CD8-positive, alpha-beta memory T cell (primary cell): ENCODE results near the gene NMNAT3. TPM values are rescaled to one million over a fixed set of nuclear protein-coding genes. Genes with fewer than 3 reads are reported as not detected.
A peak's percentile ranks its signal among the peaks of the same experiment; 100 is the strongest.

ENCODE experiments used
- CTCF ChIA-PET: fragments of 350-600 bp; sonication (Branson Sonifier 250); formaldehyde crosslinking; loops from one replicate; lab custom pipeline; 2021; ENCODE audit warnings: antibody characterized with exemption; lab: Charles Lee
- POLR2A ChIA-PET: fragments of 350-600 bp; sonication (Branson Sonifier 250); formaldehyde crosslinking; loops from one replicate; lab custom pipeline; 2021; ENCODE audit warnings: antibody characterized with exemption; lab: Charles Lee
- DNase-seq, 5 donors: peaks; one replicate each; pipeline versions ENCODE4 v3.0.0 to v3.0.0-alpha.2; 2020 to 2022; ENCODE audit warnings: mixed read lengths in 1 of 5
- H3K27ac ChIP-seq: one replicate; pipeline ENCODE4 v1.7.0; 2013; ENCODE audit warnings: low read depth, mild to moderate bottlenecking, low read length, moderate library complexity
- H3K27me3 ChIP-seq: 2 replicates; pipeline ENCODE4 v1.7.0; 2013; ENCODE audit warnings: low read length, mild to moderate bottlenecking; ENCODE audit not compliant: insufficient read depth, poor library complexity, severe bottlenecking
- H3K36me3 ChIP-seq: 2 replicates; pipeline ENCODE4 v1.7.0; 2013; ENCODE audit warnings: mild to moderate bottlenecking, low read length, moderate library complexity; ENCODE audit not compliant: insufficient read depth
- H3K4me1 ChIP-seq: 2 replicates; pipeline ENCODE4 v1.7.0; 2013; ENCODE audit warnings: mild to moderate bottlenecking, low read length, moderate library complexity; ENCODE audit not compliant: insufficient read depth
- H3K4me3 ChIP-seq: 2 replicates; pipeline ENCODE4 v1.7.0; 2013; ENCODE audit warnings: mild to moderate bottlenecking, low read length
- H3K9me3 ChIP-seq: 2 replicates; pipeline ENCODE4 v1.7.0; 2013; ENCODE audit warnings: mild to moderate bottlenecking, low read length
- H3K27ac Mint-ChIP-seq, 8 donors: one replicate each; pipeline ENCODE4 v1.8.0; 2020 to 2021; ENCODE audit warnings: mixed read lengths in 8 of 8, mild to moderate bottlenecking in 6 of 8, inconsistent platforms in 3 of 8, moderate library complexity in 3 of 8
- H3K27me3 Mint-ChIP-seq, 2 donors: one replicate each; pipeline ENCODE4 v1.8.0; 2020 to 2021; ENCODE audit warnings: mixed read lengths in 2 of 2, mild to moderate bottlenecking in 1 of 2, moderate library complexity in 1 of 2
- H3K36me3 Mint-ChIP-seq, 3 donors: one replicate each; pipeline ENCODE4 v1.8.0; 2020 to 2021; ENCODE audit warnings: mixed read lengths in 3 of 3, inconsistent platforms in 1 of 3, mild to moderate bottlenecking in 1 of 3
- H3K4me1 Mint-ChIP-seq, 3 donors: one replicate each; pipeline ENCODE4 v1.8.0; 2020 to 2021; ENCODE audit warnings: mixed read lengths in 3 of 3, inconsistent platforms in 1 of 3, mild to moderate bottlenecking in 1 of 3
- H3K4me3 Mint-ChIP-seq, 7 donors: one replicate each; pipeline ENCODE4 v1.8.0; 2020 to 2021; ENCODE audit warnings: mixed read lengths in 7 of 7, mild to moderate bottlenecking in 6 of 7, moderate library complexity in 4 of 7, inconsistent platforms in 2 of 7
- H3K9me3 Mint-ChIP-seq, 5 donors: one replicate each; pipeline ENCODE4 v1.8.0; 2020 to 2022; ENCODE audit warnings: mixed read lengths in 5 of 5, mild to moderate bottlenecking in 3 of 5, moderate library complexity in 2 of 5, inconsistent platforms in 1 of 5
- polyA plus RNA-seq: library from polyadenylated mRNA; unstranded; fragments of 300-500 nt; fragmentation: Illumina TruSeq; gene quantifications from one replicate; pipeline ENCODE4 v1.2.3, GENCODE V29; 2021
- total RNA-seq, 2 experiments: library from RNA; stranded (reverse); gene quantifications; one replicate each; pipeline ENCODE4 v1.2.3, GENCODE V29; 2021

The NMNAT3 gene
- total and polyA plus RNA-seq, 3 experiments from 2014 or later: 1.9 to 2.6 (median 2.1) TPM

DNA sequence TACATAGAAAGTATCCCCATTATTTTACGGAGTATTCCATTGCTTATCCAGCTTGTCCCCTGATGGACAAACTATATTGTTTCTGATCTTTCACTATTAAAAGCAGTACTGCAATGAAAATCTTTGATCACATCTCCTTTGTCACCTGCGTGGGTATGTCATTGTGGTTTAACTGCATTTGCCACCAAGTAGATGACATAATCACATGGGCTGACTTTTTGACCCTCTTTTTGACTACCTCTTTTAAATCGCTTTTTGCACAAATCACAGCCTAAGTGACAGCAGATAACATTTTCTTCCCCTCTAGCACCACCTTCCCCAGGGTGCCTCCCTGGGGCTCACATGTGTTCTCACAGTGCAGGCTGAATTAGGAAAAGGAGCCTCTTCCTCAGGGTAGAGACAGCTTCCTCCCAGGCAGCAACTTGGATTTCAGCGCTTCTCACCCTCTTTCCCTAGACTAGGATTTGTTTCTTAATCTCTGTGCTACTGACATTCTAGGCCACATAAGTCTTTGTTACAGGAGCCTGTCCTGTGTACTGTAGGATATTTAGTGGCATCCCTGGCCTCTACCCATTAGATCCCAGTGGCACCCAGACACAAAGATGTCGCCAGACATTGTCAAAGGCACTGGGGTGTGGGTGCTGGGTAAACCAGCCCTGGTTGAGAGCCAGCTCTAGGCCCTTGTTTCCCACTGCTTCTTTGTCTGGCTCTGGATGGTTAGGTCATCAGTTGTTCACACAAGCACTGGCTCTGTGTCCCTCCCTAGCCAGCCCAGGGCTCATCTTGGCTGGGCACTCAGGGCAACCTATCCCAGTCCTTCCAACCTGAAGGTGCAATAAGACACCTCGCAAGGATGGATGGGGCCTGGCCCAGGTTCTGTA, 136.9 kb downstream of the NMNAT3 start:
- DNase-seq: no peak
- POLR2A ChIA-PET: no interaction called here
- Mint-ChIP-seq H3K4me3 (peak overlapping the region in 1 of 7 donors; percentile 13), H3K27me3 (peaks cover 20 to 55% of the 10 kb centered on the region in 2 donors), H3K36me3 (no peaks in the 10 kb centered on the region), H3K27ac (no peak overlapping the region), H3K9me3 (no peaks in the 10 kb centered on the region), H3K4me1 (peaks cover 4 to 15% (median 4%) of the 10 kb centered on the region in 3 donors)
- CTCF ChIA-PET: no interaction called here
- H3K27me3 ChIP-seq: no peaks in the 10 kb centered on the region
- H3K9me3 ChIP-seq: no peaks in the 10 kb centered on the region
- H3K27ac ChIP-seq: no peak overlapping the region
- no peaks in the 10 kb centered on the region for H3K36me3 ChIP-seq
- no peaks in the 10 kb centered on the region for H3K4me1 ChIP-seq
- H3K4me3 ChIP-seq: no peak overlapping the region

DNA sequence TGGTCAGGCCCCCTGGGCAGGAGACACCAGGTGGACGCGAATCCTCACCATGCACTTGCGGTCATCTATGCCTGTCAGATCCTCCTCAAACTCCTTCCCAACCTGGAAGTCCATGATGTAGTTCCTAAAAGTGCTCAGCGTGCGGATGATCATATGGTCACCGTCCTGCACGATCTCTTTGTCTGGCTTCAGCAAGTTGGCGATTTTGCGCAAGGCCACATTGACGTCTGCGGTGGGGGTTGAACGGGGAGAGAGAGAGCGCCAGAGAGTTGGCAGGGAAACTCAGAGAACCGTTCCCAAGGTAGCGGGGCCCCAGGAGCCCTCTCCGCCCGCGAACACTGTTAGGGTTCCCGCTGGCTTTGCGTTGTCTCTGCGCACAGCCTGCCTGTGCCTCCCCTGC, 139.0 kb downstream of the NMNAT3 start:
- ChIA-PET POLR2A (no interaction called here), CTCF (no interaction called here)
- Histone ChIP-seq H3K4me3 (no peak overlapping the region), H3K27me3 (no peaks in the 10 kb centered on the region), H3K27ac (no peak overlapping the region), H3K4me1 (no peaks in the 10 kb centered on the region), H3K9me3 (no peaks in the 10 kb centered on the region), H3K36me3 (no peaks in the 10 kb centered on the region)
- peak overlapping the region in 2 of 7 donors; percentile 6 to 9 for H3K4me3 Mint-ChIP-seq
- no peaks in the 10 kb centered on the region for H3K9me3 Mint-ChIP-seq
- H3K4me1 Mint-ChIP-seq: peaks cover 4 to 15% (median 4%) of the 10 kb centered on the region in 3 donors
- H3K27ac Mint-ChIP-seq: no peak overlapping the region
- no peaks in the 10 kb centered on the region for H3K36me3 Mint-ChIP-seq
- H3K27me3 Mint-ChIP-seq: peaks cover 20 to 59% of the 10 kb centered on the region in 2 donors
- DNase-seq: no peak

DNA sequence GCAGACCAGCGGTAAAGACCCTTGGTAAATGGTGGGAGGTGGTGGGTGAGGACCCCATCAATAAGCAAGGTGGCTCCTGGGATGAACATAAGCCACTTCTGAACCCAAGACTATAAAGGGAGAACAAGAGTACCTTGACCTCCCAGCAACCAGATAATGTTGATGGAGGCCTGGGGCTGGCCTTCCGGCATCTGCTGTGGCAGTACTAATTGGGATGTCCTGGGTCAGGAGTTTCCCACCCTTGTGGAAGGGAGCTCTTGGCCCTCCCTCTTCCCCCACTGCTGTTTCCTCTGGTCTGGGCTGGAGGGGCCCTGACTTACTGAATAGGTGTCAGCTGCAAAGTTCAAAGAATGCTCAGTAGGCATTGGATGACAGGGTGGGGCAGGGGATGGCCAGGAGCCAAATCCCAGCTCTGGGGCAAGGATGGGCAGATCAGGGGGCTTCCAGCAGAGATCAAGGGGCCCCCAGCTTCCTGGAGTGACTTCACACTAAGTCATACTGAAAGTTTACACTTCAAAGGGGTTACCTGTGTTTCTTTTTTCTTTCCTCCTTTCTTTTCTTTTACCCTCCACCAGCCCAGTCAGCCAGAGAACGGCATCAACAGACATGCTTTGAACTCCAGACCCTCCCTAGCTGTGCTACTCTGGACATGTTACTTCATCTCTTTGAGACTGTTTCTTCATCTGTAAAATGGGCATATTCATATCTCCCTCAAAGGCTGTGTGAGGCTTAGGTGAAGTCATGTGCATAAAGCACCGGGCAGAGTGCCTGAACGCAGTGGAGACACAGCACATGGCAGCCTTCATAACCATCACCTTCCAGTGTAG, 139.8 kb downstream of the NMNAT3 start:
- H3K36me3 Mint-ChIP-seq: no peaks in the 10 kb centered on the region
- Histone ChIP-seq H3K27ac (no peak overlapping the region), H3K9me3 (no peaks in the 10 kb centered on the region), H3K4me1 (no peaks in the 10 kb centered on the region), H3K36me3 (no peaks in the 10 kb centered on the region), H3K4me3 (no peak overlapping the region), H3K27me3 (no peaks in the 10 kb centered on the region)
- no peak for DNase-seq
- ChIA-PET POLR2A (no interaction called here), CTCF (no interaction called here)
- H3K27ac Mint-ChIP-seq: no peak overlapping the region
- peaks cover 4 to 15% (median 4%) of the 10 kb centered on the region in 3 donors for H3K4me1 Mint-ChIP-seq
- H3K27me3 Mint-ChIP-seq: peaks cover 20 to 59% of the 10 kb centered on the region in 2 donors
- H3K9me3 Mint-ChIP-seq: no peaks in the 10 kb centered on the region
- no peak overlapping the region for H3K4me3 Mint-ChIP-seq

DNA sequence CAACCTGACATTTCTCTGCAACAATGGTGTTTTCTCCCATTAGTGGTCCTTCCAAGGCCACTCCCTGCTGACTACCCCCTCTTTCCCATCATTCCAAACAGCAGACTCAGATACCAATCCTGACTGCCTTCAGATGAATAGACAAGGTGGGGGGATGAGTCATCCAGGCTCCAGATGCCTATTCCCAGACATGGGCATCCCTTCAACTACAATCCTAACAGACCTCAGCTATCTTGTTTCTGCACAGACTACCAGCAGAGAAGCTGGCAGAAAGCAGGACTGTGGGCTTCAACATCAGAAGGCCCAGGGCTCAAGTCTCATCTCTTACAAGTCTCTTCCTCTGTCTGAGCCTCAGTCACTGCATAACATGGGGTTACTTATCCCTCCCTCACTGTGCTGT, 140.4 kb downstream of the NMNAT3 start:
- H3K36me3 ChIP-seq: no peaks in the 10 kb centered on the region
- DNase-seq: no peak
- no peaks in the 10 kb centered on the region for H3K9me3 Mint-ChIP-seq
- H3K9me3 ChIP-seq: no peaks in the 10 kb centered on the region
- no peak overlapping the region for H3K4me3 ChIP-seq
- no peaks in the 10 kb centered on the region for H3K27me3 ChIP-seq
- no peaks in the 10 kb centered on the region for H3K4me1 ChIP-seq
- ChIA-PET POLR2A (no interaction called here), CTCF (no interaction called here)
- H3K27ac Mint-ChIP-seq: no peak overlapping the region
- no peaks in the 10 kb centered on the region for H3K36me3 Mint-ChIP-seq
- no peak overlapping the region for H3K4me3 Mint-ChIP-seq
- peaks cover 18 to 53% of the 10 kb centered on the region in 2 donors for H3K27me3 Mint-ChIP-seq
- H3K4me1 Mint-ChIP-seq: peaks cover 4 to 15% (median 4%) of the 10 kb centered on the region in 3 donors
- no peak overlapping the region for H3K27ac ChIP-seq

DNA sequence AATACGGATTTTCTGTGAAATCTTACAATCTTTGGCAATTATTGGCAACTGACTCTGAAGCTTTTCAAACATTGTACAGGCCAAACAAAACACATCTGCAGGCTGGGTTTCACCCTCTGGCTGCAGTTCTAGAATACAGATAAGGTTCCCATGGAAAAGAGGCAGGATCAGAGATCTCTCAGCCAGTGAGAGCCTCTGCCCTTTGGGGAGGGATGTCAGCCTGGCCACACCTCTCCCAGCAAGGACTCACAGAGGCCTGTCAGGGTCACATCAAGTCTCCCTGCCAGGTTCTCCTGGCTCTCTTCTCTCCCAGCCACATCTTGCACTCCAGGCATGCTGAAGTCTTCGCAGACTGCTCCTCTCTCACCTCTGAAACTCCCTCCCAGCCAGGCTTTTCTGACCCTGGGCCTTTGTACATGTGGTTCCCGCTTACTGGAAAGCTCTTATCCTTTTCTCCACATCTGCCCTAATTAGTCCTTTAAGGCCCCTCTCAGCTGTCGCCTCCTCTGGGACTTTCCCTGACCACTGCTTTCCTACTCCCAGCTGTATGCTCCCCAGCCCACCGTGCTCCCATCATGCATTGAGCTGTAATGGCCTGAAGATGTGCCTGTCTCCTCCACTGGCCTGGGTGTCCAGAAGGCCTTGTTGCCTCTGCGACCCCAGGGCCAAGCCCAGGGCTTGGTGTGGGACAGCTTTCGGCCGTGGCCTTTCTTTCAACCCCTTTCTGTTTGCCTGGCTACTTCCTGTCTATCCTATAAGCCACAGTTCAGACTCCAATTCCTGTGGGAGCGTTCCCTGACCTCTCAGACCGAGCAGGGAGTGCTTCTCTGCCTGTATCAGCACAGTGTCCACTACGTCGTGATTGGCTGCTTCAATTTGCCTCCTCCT, 142.5 kb downstream of the NMNAT3 start:
- Mint-ChIP-seq H3K27me3 (peaks cover 10 to 34% of the 10 kb centered on the region in 2 donors), H3K27ac (no peak overlapping the region), H3K36me3 (no peaks in the 10 kb centered on the region), H3K4me3 (no peak overlapping the region), H3K4me1 (peaks cover 4 to 9% (median 4%) of the 10 kb centered on the region in 3 donors), H3K9me3 (no peaks in the 10 kb centered on the region)
- ChIA-PET CTCF (no interaction called here), POLR2A (no interaction called here)
- Histone ChIP-seq H3K36me3 (no peaks in the 10 kb centered on the region), H3K4me3 (no peak overlapping the region), H3K27me3 (no peaks in the 10 kb centered on the region), H3K9me3 (no peaks in the 10 kb centered on the region), H3K27ac (no peak overlapping the region), H3K4me1 (no peaks in the 10 kb centered on the region)
- no peak for DNase-seq

DNA sequence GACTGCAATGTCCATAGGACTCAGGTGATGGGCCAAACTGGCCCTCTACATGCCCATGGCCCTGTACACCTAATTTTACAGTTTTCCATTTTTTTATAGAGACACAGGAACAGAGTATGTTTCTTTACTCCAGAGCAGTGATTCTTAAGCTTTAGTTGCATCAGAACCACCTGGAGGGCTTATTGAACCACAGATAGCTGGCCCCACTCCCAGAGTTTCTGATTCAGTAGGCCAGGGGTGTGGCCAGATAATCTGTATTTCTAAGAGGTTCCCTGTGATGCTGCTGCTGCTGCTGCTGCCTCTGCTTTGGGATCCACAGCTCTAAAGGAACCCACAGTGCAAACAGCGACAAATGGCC, 143.3 kb downstream of the NMNAT3 start:
- peaks cover 4 to 6% (median 4%) of the 10 kb centered on the region in 3 donors for H3K4me1 Mint-ChIP-seq
- no peaks in the 10 kb centered on the region for H3K9me3 Mint-ChIP-seq
- H3K27me3 Mint-ChIP-seq: peaks cover 8 to 31% of the 10 kb centered on the region in 2 donors
- no peak overlapping the region for H3K4me3 Mint-ChIP-seq
- DNase-seq: no peak
- H3K36me3 ChIP-seq: no peaks in the 10 kb centered on the region
- H3K27me3 ChIP-seq: no peaks in the 10 kb centered on the region
- no peaks in the 10 kb centered on the region for H3K9me3 ChIP-seq
- ChIA-PET CTCF (interaction anchor here (1.1 kb wide), 1 partner anchor 10 kb away, joined by 4 read pairs; no protein-coding TSS in a partner anchor), POLR2A (no interaction called here)
- no peak overlapping the region for H3K27ac Mint-ChIP-seq
- no peak overlapping the region for H3K27ac ChIP-seq
- no peak overlapping the region for H3K4me3 ChIP-seq
- H3K4me1 ChIP-seq: no peaks in the 10 kb centered on the region
- H3K36me3 Mint-ChIP-seq: no peaks in the 10 kb centered on the region

DNA sequence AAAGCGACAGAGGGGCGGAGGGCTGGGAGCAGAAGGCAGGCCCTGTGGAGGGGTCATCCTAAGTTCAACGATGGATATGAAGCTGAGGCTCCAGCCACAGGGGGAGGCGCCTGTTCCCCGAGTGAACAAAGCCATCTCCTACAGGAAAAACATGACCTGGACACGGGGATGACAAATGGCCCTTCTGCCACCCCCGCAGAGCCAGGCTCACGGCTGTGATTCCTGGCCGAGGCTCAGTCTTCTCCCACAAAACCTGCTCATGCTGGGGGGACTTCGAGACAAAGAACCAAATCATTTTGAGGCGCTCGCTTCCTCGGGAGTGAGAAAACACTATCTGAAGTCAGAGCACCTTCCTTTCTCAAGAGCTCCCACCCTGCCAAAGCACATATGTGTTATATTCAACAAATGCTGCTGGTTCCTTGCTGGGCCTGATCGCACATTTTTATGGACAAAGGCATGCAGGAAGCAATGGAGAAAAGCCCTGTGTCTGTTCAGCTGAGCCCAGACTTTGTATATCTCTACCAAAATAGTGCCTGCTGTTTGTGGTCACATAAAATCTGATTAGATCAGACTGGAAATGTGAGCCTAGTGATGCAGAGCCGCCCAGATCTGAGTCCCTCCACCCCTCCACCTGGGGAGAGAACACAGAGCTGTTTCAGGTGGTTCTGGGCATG, 143.9 kb downstream of the NMNAT3 start:
- H3K36me3 ChIP-seq: no peaks in the 10 kb centered on the region
- H3K4me1 Mint-ChIP-seq: peaks cover 3 to 5% (median 3%) of the 10 kb centered on the region in 3 donors
- no peaks in the 10 kb centered on the region for H3K27me3 ChIP-seq
- peak overlapping the region in 1 of 8 donors; percentile 54 for H3K27ac Mint-ChIP-seq
- no peak overlapping the region for H3K4me3 ChIP-seq
- no peak for DNase-seq
- no peaks in the 10 kb centered on the region for H3K9me3 ChIP-seq
- peaks cover 8 to 29% of the 10 kb centered on the region in 2 donors for H3K27me3 Mint-ChIP-seq
- H3K4me3 Mint-ChIP-seq: no peak overlapping the region
- H3K36me3 Mint-ChIP-seq: no peaks in the 10 kb centered on the region
- ChIA-PET CTCF (interaction anchor here (1.1 kb wide), 1 partner anchor 11 kb away, joined by 4 read pairs; no protein-coding TSS in a partner anchor), POLR2A (no interaction called here)
- H3K4me1 ChIP-seq: no peaks in the 10 kb centered on the region
- no peak overlapping the region for H3K27ac ChIP-seq
- H3K9me3 Mint-ChIP-seq: no peaks in the 10 kb centered on the region
